HepG2 (cell line): ENCODE results near the gene SATB1. TPM values are rescaled to one million over a fixed set of nuclear protein-coding genes. Genes with fewer than 3 reads are reported as not detected.

ENCODE experiments used
- ATAC-seq: fragments of 200-7000 bp; cut with Tn5 transposase; 3 replicates; pipeline ENCODE4 v1.9.1; 2020; ENCODE audit warnings: mild to moderate bottlenecking, moderate library complexity
- BruUV-seq: library from RNA; stranded (reverse); fragments of 400-500 nt; replicated peaks from 2 replicates; lab custom pipeline; 2021; lab: Mats Ljungman, UMichigan
- CTCF ChIA-PET: fragments of 300-600 bp; formaldehyde crosslinking; extraction: SDS; loops from one replicate; lab custom pipeline; 2021; ENCODE audit warnings: low total read pairs, inconsistent platforms, low intra/inter-chr PET ratio; lab: Yijun Ruan, JAX
- POLR2A ChIA-PET: fragments of 350-600 bp; sonication (Branson Sonifier 250); formaldehyde crosslinking; loops from one replicate; lab custom pipeline; 2020; ENCODE audit warnings: antibody characterized with exemption, inconsistent platforms; lab: Yijun Ruan, JAX
- DNase-seq: peaks from one replicate; pipeline ENCODE4 v3.0.0-alpha.2; 2015; ENCODE audit warnings: low spot score
- FAIRE-seq: peaks from 3 replicates; lab custom pipeline; 2011; peaks lifted over from hg19 to GRCh38; lab: Jason Lieb, UNC
- H2AFZ ChIP-seq: one replicate; pipeline ENCODE4 v1.6.1; 2011; ENCODE audit warnings: low read length, inconsistent platforms
- H3K27ac ChIP-seq: fragments of 300-600 bp; 3 replicates; pipeline ENCODE4 v1.8.0; 2011; ENCODE audit warnings: mixed run types, mild to moderate bottlenecking, mixed read lengths, low read length, inconsistent platforms; ENCODE audit not compliant: insufficient read depth; ENCODE audit errors: extremely low read length
- H3K27me3 ChIP-seq, 2 experiments: fragments of 200-600 bp in 1 of 2; 2 replicates in 1 of 2; 3 replicates in 1 of 2; pipeline versions ENCODE4 v1.6.0 to v1.8.0; 2011; ENCODE audit warnings: low read length in 2 of 2, mild to moderate bottlenecking in 2 of 2, moderate library complexity in 2 of 2, inconsistent platforms in 1 of 2; ENCODE audit not compliant: insufficient read depth in 2 of 2, control insufficient read depth in 1 of 2
- H3K36me3 ChIP-seq, 2 experiments: fragments of 200-600 bp in 1 of 2; replicated peaks in 1 of 2; 2 replicates in 1 of 2; 3 replicates in 1 of 2; pipeline versions ENCODE4 v1.5.1 to v1.8.0; 2011; ENCODE audit warnings: low read length in 2 of 2, inconsistent platforms in 1 of 2; ENCODE audit not compliant: insufficient read depth in 2 of 2, control insufficient read depth in 1 of 2
- H3K4me1 ChIP-seq: 2 replicates; pipeline ENCODE4 v1.5.1; 2012; ENCODE audit warnings: low read length, inconsistent platforms; ENCODE audit not compliant: insufficient read depth
- H3K4me2 ChIP-seq: 2 replicates; pipeline ENCODE4 v1.6.0; 2011; ENCODE audit warnings: low read depth, low read length, inconsistent platforms
- H3K4me3 ChIP-seq, 3 experiments: fragments of 200-600 bp in 1 of 3; sonication (generic), shearing (Covaris generic) in 1 of 3; replicated peaks in 1 of 3; 2 replicates each; pipeline ENCODE4 v1.5.1; 2011 to 2016; ENCODE audit warnings: low read length in 3 of 3, inconsistent platforms in 2 of 3, low read depth in 2 of 3, mild to moderate bottlenecking in 2 of 3, control low read depth in 1 of 3, mixed read lengths in 1 of 3; ENCODE audit not compliant: insufficient read depth in 1 of 3
- H3K79me2 ChIP-seq: one replicate; pipeline ENCODE4 v1.6.1; 2011; ENCODE audit warnings: low read length, inconsistent platforms; ENCODE audit not compliant: insufficient read depth
- H3K9ac ChIP-seq: 2 replicates; pipeline ENCODE4 v1.6.0; 2011; ENCODE audit warnings: mild to moderate bottlenecking, low read depth, low read length, inconsistent platforms; ENCODE audit not compliant: insufficient read depth
- H3K9me3 ChIP-seq: 2 replicates; pipeline ENCODE4 v1.5.1; 2012; ENCODE audit warnings: mild to moderate bottlenecking, low read length
- H4K20me1 ChIP-seq: 2 replicates; pipeline ENCODE4 v1.6.0; 2011; ENCODE audit warnings: inconsistent platforms, mild to moderate bottlenecking, low read length, moderate library complexity; ENCODE audit not compliant: insufficient read depth
- CCDC6 ChIP-seq: sonication (generic); formaldehyde crosslinking; IDR thresholded peaks from 2 replicates; pipeline ENCODE4 v1.8.1; 2022; ENCODE audit warnings: mild to moderate bottlenecking, missing genetic modification reagents, moderate library complexity
- HNRNPLL ChIP-seq: fragments of 200-400 bp; formaldehyde crosslinking; IDR thresholded peaks from 2 replicates; pipeline ENCODE4 v1.6.1; 2017; ENCODE audit warnings: mild to moderate bottlenecking, low read depth, low read length; ENCODE audit not compliant: poor library complexity, severe bottlenecking
- SNAI1 ChIP-seq: sonication (generic); formaldehyde crosslinking; IDR thresholded peaks from 2 replicates; pipeline ENCODE4 v1.5.0; 2020; ENCODE audit warnings: mild to moderate bottlenecking, missing genetic modification reagents, borderline replicate concordance
- ZNF10 ChIP-seq: sonication (generic); formaldehyde crosslinking; IDR thresholded peaks from 2 replicates; pipeline ENCODE4 v1.4.0; 2020; ENCODE audit warnings: mild to moderate bottlenecking, low read depth, missing genetic modification reagents, borderline replicate concordance
- ZNF253 ChIP-seq: sonication (generic); formaldehyde crosslinking; IDR thresholded peaks from 2 replicates; pipeline ENCODE4 v1.8.0; 2022; ENCODE audit warnings: mild to moderate bottlenecking, missing genetic modification reagents, borderline replicate concordance
- ZNF543 ChIP-seq: sonication (generic); formaldehyde crosslinking; IDR thresholded peaks from 2 replicates; pipeline ENCODE4 v1.4.0; 2020; ENCODE audit warnings: mild to moderate bottlenecking, missing genetic modification reagents
- ZNF558 ChIP-seq: sonication (generic); formaldehyde crosslinking; IDR thresholded peaks from 2 replicates; pipeline ENCODE4 v1.9.0; 2022; ENCODE audit warnings: mild to moderate bottlenecking, missing genetic modification reagents, borderline replicate concordance
- WGBS: methylation state at CpG from one replicate; pipeline ENCODE4 v1.1.6; 2017; ENCODE audit warnings: low lambda C conversion rate; 5-methylcytosine and 5-hydroxymethylcytosine counted together
- in situ Hi-C: cut with HindIII; loops from 2 replicates; pipeline ENCODE4 v1.10.0; 2017; ENCODE audit warnings: low pct_unique_long_range_greater_than_20kb; ENCODE audit not compliant: extremely low pct_ligation_motif_present
- intact Hi-C: fragments of 100-400 bp; cut with micrococcal nuclease; formaldehyde crosslinking; loops from one replicate; pipeline ENCODE4 v1.10.0; 2022; ENCODE audit not compliant: unreplicated experiment
- polyA plus RNA-seq, 8 experiments: library from polyadenylated mRNA; depleted of rRNA in 3 of 8; stranded (reverse) in 7 of 8; unstranded in 1 of 8; fragments of >200 nt; fragmentation: Illumina TruSeq in 4 of 8; extraction: Trizol in 4 of 8; gene quantifications; 2 replicates each; pipeline versions ENCODE4 v1.2.1 to v1.2.3, GENCODE V29; 2011 to 2016; ENCODE audit warnings: low read depth in 4 of 8, missing spikeins in 1 of 8, mixed read lengths in 1 of 8; ENCODE audit not compliant: insufficient read depth in 1 of 8
- total RNA-seq, 5 experiments: library from RNA; depleted of rRNA; stranded (reverse); fragments of >200 nt; fragmentation: Illumina TruSeq; extraction: Trizol; gene quantifications; 2 replicates each; pipeline ENCODE4 v1.2.3, GENCODE V29; 2016; ENCODE audit warnings: low read depth in 1 of 5
- TF ChIP-seq, protein P1 (sequence below): sonication (generic); formaldehyde crosslinking; IDR thresholded peaks from 2 replicates; pipeline ENCODE4 v1.4.0; 2020; ENCODE audit warnings: low read depth, mild to moderate bottlenecking, missing genetic modification reagents
- TF ChIP-seq, protein P2 (sequence below): sonication (generic); formaldehyde crosslinking; IDR thresholded peaks from 2 replicates; pipeline ENCODE4 v1.4.0; 2020; ENCODE audit warnings: mild to moderate bottlenecking, missing genetic modification reagents, borderline replicate concordance
- TF ChIP-seq, protein P3 (sequence below): sonication (generic); formaldehyde crosslinking; IDR thresholded peaks from 2 replicates; pipeline ENCODE4 v1.4.0; 2020; ENCODE audit warnings: missing genetic modification reagents, low read depth, mild to moderate bottlenecking, borderline replicate concordance

Gene SATB1
- total and polyA plus RNA-seq, 2 of the 13 experiments (the other 11 are each of a cell fraction or from before 2014, with no cell fraction given), result 0.03 TPM; not detected in 1

DNA sequence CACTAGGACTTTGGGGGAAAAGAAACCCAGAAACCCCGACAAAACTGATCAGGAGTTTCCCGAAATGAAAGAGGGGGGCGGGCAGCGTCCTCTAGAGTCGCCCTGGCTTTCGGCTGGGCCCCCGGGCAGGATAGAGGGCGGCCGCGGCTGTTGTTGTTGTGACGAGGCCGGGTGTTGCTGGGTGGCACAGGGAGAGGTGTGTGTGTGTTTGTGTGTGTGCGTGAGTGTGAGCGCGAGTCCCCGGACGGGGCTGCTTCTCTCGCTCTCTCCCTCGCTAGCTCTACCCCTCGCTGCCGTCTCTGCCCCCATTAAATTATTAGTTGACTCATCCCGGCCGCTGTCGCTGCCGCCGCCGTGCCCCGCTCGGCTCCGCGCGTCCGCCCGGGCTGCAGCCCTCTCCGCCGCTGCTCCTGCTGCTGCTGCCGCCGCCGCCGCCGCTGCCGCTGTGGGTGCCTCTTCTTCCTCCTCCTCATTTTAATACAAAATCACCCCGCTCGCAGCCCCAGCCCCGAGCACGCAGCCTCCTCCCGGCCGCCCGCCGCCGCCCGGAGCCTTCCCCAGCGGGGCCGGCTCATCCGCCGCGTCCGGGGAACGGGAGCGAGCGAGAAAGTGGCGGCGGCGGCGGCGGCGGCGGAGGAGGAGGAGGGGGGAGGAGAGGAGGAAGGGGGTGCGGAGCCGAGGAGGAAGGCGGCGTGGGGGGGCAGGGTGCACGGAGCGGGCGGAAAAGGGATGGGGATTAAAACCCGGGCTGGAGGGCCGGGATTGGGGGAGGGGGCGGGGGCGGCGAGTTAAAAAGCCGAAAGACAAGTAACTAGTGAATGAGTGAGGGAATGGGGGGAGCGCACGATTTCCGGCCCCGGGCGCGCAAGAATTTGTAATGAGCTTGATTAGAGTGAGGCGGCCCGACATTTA, at the start of gene SATB1 (continued):
- TF ChIP-seq HNRNPLL (peak; percentile 39), ZNF253 (no peak)
- TF ChIP-seq, protein P1, sequence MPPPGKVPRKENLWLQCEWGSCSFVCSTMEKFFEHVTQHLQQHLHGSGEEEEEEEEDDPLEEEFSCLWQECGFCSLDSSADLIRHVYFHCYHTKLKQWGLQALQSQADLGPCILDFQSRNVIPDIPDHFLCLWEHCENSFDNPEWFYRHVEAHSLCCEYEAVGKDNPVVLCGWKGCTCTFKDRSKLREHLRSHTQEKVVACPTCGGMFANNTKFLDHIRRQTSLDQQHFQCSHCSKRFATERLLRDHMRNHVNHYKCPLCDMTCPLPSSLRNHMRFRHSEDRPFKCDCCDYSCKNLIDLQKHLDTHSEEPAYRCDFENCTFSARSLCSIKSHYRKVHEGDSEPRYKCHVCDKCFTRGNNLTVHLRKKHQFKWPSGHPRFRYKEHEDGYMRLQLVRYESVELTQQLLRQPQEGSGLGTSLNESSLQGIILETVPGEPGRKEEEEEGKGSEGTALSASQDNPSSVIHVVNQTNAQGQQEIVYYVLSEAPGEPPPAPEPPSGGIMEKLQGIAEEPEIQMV (CRISPR knock-in tag), result no peak

DNA sequence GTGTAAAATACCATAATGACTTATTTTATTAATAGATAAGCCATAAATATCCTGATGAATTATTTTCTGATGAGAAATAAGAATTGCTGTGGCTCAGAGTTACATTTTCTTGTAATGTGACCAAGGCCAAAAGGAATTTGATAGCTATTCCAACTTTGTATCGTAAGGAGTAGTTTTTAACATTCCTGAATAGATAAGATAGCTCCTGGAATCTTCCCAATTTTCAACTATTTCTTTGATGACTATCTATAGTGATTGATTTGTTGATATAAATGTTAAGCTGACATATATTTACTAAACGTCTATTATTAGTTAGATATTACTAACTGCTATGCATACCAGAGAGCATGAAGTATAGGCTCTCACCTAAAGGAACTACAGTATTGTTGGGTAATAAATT, 49.1 kb upstream of the SATB1 start:
- H3K9ac ChIP-seq, result no peak overlapping the region
- no peak overlapping the region for H2AFZ ChIP-seq
- no peak overlapping the region for H3K4me2 ChIP-seq
- H3K4me3 ChIP-seq, result no peak overlapping the region
- H3K4me1 ChIP-seq, result no peaks in the 10 kb centered on the region
- FAIRE-seq, result no peak
- no peaks in the 10 kb centered on the region; a peak in 1 of 5 replicates for H3K27me3 ChIP-seq
- DNase-seq, result no peak
- no peak for ATAC-seq
- ChIA-PET CTCF (no interaction called here), POLR2A (no interaction called here)
- WGBS, result 0% methylated on average over 2 of the region's 2 CpGs
- no peaks in the 10 kb centered on the region for H3K9me3 ChIP-seq
- no peaks in the 10 kb centered on the region for H3K79me2 ChIP-seq
- intact Hi-C loops, result no loop called here
- in situ Hi-C loops, result no loop called here
- H4K20me1 ChIP-seq, result no peaks in the 10 kb centered on the region
- H3K27ac ChIP-seq, result no peak overlapping the region
- BruUV-seq, result no TSS peak
- no peaks in the 10 kb centered on the region for H3K36me3 ChIP-seq
- TF ChIP-seq CCDC6 (no peak), ZNF543 (CRISPR knock-in tag) (no peak), SNAI1 (CRISPR knock-in tag) (no peak), ZNF558 (CRISPR knock-in tag) (no peak), ZNF10 (CRISPR knock-in tag) (no peak)
- TF ChIP-seq, protein P2, sequence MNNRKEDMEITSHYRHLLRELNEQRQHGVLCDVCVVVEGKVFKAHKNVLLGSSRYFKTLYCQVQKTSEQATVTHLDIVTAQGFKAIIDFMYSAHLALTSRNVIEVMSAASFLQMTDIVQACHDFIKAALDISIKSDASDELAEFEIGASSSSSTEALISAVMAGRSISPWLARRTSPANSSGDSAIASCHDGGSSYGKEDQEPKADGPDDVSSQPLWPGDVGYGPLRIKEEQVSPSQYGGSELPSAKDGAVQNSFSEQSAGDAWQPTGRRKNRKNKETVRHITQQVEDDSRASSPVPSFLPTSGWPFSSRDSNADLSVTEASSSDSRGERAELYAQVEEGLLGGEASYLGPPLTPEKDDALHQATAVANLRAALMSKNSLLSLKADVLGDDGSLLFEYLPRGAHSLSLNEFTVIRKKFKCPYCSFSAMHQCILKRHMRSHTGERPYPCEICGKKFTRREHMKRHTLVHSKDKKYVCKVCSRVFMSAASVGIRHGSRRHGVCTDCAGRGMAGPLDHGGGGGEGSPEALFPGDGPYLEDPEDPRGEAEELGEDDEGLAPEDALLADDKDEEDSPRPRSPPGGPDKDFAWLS (CRISPR knock-in tag), result no peak
- TF ChIP-seq, protein P3, sequence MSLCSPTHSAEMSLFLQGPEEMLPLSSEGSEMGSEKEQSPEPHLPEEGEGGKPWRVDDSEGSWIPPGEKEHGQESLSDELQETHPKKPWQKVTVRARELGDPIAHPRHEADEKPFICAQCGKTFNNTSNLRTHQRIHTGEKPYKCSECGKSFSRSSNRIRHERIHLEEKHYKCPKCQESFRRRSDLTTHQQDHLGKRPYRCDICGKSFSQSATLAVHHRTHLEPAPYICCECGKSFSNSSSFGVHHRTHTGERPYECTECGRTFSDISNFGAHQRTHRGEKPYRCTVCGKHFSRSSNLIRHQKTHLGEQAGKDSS (CRISPR knock-in tag), result no peak
